Activated T-cell treated with anti-CD3 and anti-CD28 coated beads for 1 hour (primary cell): ENCODE data around the gene NHSL1.

Experiments
- DNase-seq: peaks from one replicate; pipeline ENCODE4 v3.0.0-alpha.2; 2020; ENCODE audit warnings: low read depth

The NHSL1 gene

GRCh38 chr6:138403801-138404665, 95.3 kb downstream of the NHSL1 start, which contains the start of gene HEBP2:
HEBP2 (plus strand) TSS chr6:138404223; CDS start chr6:138404496, 273 bp downstream.
- DNase-seq: peak; percentile 93

DNA sequence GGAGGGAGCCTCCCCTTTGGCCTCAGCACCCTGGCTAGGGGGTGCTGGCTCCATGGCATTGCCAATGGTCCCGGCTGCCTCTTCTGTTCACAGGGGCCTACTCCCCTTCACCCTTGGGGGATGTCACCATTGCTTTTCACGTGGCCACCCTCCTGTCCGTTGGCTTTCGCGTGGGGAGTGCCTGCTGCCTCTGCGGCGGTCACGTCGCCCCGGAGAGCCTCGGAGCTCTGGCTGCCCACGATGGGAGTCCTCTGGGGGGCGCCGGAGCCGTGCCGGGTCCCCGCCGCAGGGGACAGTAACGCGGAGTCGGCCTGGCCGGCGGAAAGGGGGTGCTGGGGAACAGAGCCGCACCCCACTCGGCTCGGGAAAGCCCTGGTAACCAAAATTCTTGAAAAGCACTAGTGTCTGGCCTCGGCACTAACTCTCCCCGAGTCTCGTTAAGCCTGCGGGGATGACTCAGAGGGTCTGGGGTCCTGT, 95.9 kb downstream of the NHSL1 start:
- peak; percentile 16 for DNase-seq

DNA sequence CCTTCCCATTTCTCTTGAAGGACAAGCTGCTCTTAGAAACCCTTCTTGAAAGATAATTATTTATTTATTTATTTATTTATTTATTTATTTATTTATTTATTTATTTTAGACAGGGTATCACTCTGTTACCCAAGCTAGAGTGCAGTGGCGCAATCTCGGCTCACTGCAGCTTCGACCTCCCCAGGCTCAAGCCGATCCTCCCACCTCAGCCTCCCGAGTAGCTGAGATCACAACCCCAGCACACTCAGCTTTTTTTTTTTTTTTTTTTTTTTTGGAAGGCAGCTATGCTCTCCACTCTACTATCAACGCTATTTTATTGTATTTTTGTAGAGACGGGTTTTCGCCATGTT, 96.5 kb downstream of the NHSL1 start:
- no peak for DNase-seq

- no peak for DNase-seq
These were observed 97.1 kb downstream of the NHSL1 start for GRCh38 chr6:138401960-138402837.

DNA sequence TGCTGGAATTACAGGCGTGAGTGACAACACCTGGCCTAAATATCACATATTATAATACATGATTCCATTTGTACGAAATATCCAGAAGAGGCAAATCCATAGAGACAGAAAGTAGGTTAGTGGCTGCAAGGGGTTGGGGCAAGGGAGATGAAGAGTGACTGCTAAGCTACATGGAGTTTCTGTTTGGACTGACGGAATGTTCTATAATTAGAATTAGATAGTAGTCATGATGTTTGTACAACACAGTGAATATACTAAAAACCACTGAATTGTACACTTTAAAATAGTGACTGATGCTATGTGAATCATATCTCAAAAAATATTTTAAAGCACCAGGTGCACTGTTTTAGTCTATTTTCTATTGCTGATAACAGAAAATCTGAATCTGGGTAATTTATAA, 99.0 kb downstream of the NHSL1 start:
- no peak for DNase-seq

DNA sequence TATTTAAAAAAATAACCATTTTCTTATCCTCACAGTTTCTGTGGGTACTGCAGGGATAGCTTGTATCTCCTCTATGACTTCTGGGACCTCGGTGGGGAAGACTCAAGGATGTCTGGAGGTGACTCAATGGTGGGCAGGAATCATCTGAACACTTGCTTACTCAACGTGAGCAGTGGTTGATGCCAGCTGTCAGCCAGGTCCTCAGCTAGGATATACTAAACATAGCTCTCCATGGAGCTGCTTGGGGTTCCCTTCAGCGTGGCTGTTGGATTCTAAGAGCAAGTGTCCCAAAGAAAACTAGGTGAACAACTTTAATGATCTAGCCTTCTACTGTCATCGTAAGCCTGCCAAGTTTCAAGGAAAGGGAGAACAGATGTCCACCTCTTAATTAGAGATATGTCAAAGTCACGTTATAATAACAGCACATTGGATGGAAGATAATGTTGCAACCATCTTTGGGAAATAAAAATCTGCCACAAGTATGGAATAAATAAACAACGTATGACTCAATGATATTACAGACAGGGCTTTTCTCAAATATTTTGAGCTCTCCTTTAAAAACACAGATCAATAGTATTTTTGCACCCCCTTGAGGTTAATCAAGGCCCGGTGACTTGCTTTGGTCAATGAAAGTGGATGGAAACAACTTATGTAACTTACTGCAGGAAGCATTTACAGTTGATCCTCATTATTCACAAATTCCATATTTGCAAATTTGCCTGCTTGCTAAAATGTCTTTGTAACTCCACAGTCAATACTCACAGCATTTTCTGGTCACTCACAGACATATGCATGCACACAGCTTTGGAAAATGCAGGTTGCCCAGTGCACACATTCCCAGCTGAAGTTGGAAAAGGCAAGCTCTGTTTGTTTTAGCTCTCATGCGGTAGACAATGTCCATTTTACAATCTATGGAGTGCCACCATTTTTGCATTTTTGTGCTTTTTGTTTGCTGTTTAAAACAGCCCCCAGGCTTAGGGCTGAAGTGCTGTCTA, 101.9 kb downstream of the NHSL1 start:
- DNase-seq: no peak

DNA sequence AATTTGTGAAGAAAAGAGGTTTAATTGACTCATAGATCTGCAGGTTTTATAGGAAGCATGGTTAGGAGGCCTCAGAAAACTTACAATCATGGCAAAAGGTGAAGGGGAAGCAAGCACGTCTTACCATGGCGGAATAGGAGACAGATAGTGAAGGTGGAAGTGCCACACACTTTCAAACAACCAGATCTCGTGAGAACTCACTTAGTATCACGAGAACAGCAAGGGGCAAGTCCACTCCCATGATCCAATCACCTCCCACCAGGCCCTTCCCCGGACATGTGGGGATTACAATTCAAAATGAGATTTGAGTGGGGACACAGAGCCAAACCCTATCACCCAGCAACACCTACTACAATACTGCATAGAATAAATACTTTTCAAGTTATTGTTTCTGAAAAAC, 102.6 kb downstream of the NHSL1 start:
- DNase-seq: no peak

DNA sequence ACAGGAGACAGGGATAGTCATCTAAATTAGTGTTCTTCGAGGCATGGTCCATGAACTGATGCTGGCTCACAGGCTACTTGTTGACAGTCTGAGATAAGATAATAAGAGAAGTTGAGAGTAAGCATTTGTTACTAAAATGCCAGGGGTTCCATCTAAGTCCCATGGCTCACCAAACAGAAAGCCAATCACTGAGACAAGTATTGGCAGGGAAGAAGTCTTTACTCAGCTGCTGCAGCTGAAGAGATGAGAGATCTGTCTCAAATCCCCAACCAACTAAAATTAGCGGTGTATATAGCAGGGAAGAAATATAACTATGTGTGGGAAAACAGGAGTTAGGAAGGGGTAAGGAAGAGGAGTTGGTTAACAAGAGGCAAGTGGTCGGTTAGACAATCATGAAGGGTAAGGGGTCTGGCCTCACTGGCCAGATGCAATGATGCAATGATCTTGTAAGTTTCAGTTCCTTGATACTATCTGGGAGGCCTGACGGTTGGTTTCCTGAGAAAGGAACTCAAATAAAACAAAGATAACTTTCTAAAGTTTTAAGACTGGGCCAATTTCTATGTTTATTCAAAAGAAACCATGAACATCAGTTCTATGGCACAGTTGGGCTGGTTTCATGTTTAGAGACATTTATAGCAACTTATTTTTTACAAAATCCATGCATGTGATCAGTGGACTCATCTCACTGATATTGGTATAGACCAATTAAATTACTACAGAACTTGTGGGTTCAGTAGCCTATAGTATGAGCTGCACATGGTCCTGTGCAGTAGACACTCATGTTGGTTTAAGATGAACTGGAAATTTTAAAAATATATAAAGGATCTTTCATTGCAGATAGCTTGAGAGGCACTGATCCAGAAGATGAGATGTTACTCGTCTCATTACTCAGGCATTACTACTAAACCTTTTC, 105.2 kb downstream of the NHSL1 start:
- DNase-seq: no peak

DNA sequence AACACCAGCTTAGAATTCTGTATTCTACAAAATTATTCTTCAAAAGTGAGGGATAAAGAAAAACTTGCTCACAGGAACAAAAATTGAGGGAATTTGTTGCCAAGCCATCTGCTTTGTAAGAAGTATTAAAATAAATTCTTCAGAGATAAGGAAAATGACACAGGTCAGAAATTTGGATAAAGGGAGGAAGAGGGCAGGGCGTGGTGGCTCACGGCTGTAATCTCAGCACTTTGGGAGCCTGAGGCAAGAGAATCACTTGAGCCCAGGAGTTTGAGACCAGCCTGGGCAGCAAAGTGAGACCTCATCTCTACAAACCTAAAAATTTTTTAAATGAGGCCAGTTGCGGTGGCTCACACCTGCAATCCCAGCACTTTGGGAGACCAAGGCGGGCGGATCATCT, 109.7 kb downstream of the NHSL1 start:
- no peak for DNase-seq

- DNase-seq: no peak
These were observed 111.5 kb downstream of the NHSL1 start for GRCh38 chr6:138387577-138388368.

DNA sequence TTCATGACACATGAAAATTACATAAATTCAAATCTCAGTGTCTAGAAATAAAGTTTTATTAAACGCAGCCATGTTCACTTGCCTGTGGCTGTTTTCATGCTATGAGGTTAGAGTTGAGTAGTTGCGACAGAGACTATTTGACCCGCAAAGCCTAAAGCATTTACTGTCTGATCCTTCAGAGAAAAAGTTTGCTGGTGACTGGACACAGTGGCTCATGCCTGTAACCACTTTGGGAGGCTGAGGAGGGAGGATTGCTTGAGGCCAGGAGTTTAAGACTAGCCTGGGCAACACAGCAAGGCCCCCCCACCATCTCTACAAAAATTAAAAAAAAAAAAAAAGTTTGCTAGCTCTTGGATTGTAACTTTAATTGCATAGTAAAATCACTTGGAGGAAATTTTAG, 112.4 kb downstream of the NHSL1 start:
- DNase-seq: no peak

GRCh38 chr6:138383776-138384175, 115.5 kb downstream of the NHSL1 start:
- no peak for DNase-seq

- DNase-seq: no peak
These were observed 116.6 kb downstream of the NHSL1 start for GRCh38 chr6:138382498-138383265.

GRCh38 chr6:138378463-138378862, 120.8 kb downstream of the NHSL1 start:
- DNase-seq: no peak

- DNase-seq: no peak
These were observed 121.5 kb downstream of the NHSL1 start, which contains the start of gene SMIM28 for GRCh38 chr6:138377844-138378243. SMIM28 (plus strand) TSS chr6:138377905; CDS start chr6:138378073, 168 bp downstream.

GRCh38 chr6:138377042-138377441, 122.3 kb downstream of the NHSL1 start:
- DNase-seq: no peak

GRCh38 chr6:138374815-138375214, 124.5 kb downstream of the NHSL1 start:
- no peak for DNase-seq

- DNase-seq: no peak
These were observed 125.1 kb downstream of the NHSL1 start for GRCh38 chr6:138374230-138374629.
